ENCODE data around the gene COL4A6. TPM values are rescaled to one million over a fixed set of nuclear protein-coding genes. Genes with fewer than 3 reads are reported as not detected.

Gene COL4A6
- total and polyA plus RNA-seq, 2 experiments from 2014 or later, result 0.11 TPM; not detected in 1

DNA sequence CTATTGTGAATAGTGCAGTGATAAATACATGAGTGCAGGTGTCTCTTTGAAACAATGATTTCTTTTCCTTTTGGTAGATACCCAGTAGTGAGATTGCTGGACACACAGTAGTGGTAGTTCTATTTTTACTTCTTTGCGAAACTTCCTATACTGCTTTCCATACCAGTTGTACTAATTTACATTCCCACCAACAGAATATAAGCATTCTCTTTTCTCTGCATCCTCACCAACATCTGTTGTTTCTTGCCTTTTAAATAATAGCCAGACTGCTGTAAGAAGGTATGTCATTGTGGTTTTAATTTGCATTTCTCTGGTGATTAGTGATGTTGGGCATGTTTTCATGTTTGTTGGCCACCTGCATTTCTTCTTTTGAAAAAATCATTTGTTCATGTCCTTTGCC lies 105.9 kb downstream of the COL4A6 start:
- no peaks in the 10 kb centered on the region for H3K9me2 ChIP-seq (ENCODE audit: insufficient read depth)
- H3K27me3 ChIP-seq (replicated peaks; ENCODE audit: insufficient read depth), result no peaks in the 10 kb centered on the region
- H3F3A ChIP-seq (ENCODE audit: insufficient read depth), result no peaks in the 10 kb centered on the region
- WGBS, 2 experiments (ENCODE audit: low coverage in 1 of 2, low lambda C conversion rate in 2 of 2, missing lambda C conversion rate in 2 of 2), result 56 to 79% methylated on average over 1 of the region's 1 CpG
- no peak overlapping the region for H3K9ac ChIP-seq
- H3K36me3 ChIP-seq (ENCODE audit: low read depth), result no peaks in the 10 kb centered on the region
- H3K79me2 ChIP-seq (ENCODE audit: insufficient read depth), result no peaks in the 10 kb centered on the region
- H3K9me3 ChIP-seq (ENCODE audit: low read depth), result no peaks in the 10 kb centered on the region
- H4K20me1 ChIP-seq (ENCODE audit: insufficient read depth), result no peaks in the 10 kb centered on the region
- TF ChIP-seq EZH2phosphoT487 (IDR thresholded peaks at IDR 0.05; ENCODE audit: insufficient read depth, low read depth), result no peak
- TF ChIP-seq EZH2 (IDR thresholded peaks at IDR 0.05; ENCODE audit: insufficient read depth, poor library complexity, severe bottlenecking), result no peak
- no peak overlapping the region for H3K27ac ChIP-seq
- no peak overlapping the region for H3K4me2 ChIP-seq (ENCODE audit: unreplicated experiment)
- H2AFZ ChIP-seq, result no peak overlapping the region
- H3K4me3 ChIP-seq, result no peak overlapping the region
- DNase-seq, result no peak
- no peaks in the 10 kb centered on the region for H3K4me1 ChIP-seq (ENCODE audit: insufficient read depth)
- in situ Hi-C loops (cut with MboI), result no loop called here

DNA sequence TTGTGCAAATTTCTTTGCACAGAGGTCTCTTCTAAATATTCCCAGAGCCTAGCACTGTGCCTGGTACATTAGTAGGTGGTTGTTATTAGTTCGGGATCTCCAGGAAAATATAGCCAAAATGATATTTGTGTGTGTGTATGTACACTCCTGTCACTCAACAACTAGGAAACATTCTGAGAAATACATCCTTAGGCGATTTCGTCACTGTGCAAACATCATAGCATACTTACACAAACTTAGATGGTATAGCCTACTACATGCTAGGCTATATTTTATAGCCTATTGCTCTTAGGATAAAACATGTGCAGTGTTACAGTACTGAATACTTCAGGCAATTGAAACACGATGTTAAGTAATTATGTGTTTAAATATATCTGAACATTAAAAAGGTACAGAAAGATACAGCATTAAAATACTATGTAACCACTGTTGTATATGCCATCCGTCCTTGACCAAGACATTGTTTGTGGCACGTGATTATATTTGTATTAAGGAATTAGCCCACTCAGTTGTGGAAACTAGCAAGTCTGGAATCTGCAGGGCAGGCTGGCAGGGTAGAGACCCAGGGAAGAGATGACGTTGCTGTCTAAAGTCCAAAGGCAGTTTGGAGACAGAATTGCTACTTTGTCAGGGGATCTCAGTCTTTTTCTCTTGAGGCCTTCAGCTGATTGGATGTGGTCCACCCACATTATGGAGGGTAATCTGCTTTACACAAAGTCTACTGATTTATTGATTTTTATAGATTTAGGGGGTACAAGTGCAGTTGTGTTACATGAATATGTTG lies 106.9 kb downstream of the COL4A6 start:
- no peaks in the 10 kb centered on the region for H3K9me2 ChIP-seq (ENCODE audit: insufficient read depth)
- H3K27me3 ChIP-seq (replicated peaks; ENCODE audit: insufficient read depth), result no peaks in the 10 kb centered on the region
- WGBS, 2 experiments (ENCODE audit: low coverage in 1 of 2, low lambda C conversion rate in 2 of 2, missing lambda C conversion rate in 2 of 2), result 76 to 82% methylated on average over 6 to 7 of the region's 7 CpGs
- in situ Hi-C loops (cut with MboI), result no loop called here
- H3K4me3 ChIP-seq, result no peak overlapping the region
- DNase-seq, result no peak
- no peaks in the 10 kb centered on the region for H3K9me3 ChIP-seq (ENCODE audit: low read depth)
- H3K4me1 ChIP-seq (ENCODE audit: insufficient read depth), result no peaks in the 10 kb centered on the region
- no peak overlapping the region for H2AFZ ChIP-seq
- H3K4me2 ChIP-seq (ENCODE audit: unreplicated experiment), result no peak overlapping the region
- no peaks in the 10 kb centered on the region for H3K36me3 ChIP-seq (ENCODE audit: low read depth)
- no peak for TF ChIP-seq EZH2 (IDR thresholded peaks at IDR 0.05; ENCODE audit: insufficient read depth, poor library complexity, severe bottlenecking)
- TF ChIP-seq EZH2phosphoT487 (IDR thresholded peaks at IDR 0.05; ENCODE audit: insufficient read depth, low read depth), result no peak
- H3K79me2 ChIP-seq (ENCODE audit: insufficient read depth), result no peaks in the 10 kb centered on the region
- no peak overlapping the region for H3K9ac ChIP-seq
- no peak overlapping the region for H3K27ac ChIP-seq
- H3F3A ChIP-seq (ENCODE audit: insufficient read depth), result no peaks in the 10 kb centered on the region
- H4K20me1 ChIP-seq (ENCODE audit: insufficient read depth), result no peaks in the 10 kb centered on the region

DNA sequence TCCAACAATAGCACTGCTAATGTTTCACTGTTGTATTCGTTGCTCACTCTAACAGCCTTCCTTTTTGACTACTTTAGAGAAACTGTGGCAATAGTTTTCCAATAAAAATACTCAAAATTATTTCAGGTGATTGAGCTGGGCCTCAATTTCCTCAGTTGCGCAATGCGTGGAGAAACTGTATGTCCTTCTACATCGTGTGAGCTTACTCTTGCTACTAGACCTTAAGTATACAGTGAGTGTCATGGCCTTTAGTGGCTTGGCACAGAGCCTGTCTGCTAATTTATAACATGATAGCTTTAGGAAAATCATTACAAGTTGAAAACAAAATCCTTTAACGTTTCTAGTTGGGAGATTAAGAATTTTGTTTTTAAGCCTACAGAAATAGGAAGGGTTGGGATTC lies 114.5 kb downstream of the COL4A6 start:
- no peaks in the 10 kb centered on the region for H3K9me3 ChIP-seq (ENCODE audit: low read depth)
- no peak overlapping the region for H3K27ac ChIP-seq
- no peaks in the 10 kb centered on the region for H3K9me2 ChIP-seq (ENCODE audit: insufficient read depth)
- H3K4me2 ChIP-seq (ENCODE audit: unreplicated experiment), result no peak overlapping the region
- no peaks in the 10 kb centered on the region for H3K27me3 ChIP-seq (replicated peaks; ENCODE audit: insufficient read depth)
- in situ Hi-C loops (cut with MboI), result no loop called here
- H4K20me1 ChIP-seq (ENCODE audit: insufficient read depth), result no peaks in the 10 kb centered on the region
- no peak overlapping the region for H3K9ac ChIP-seq
- 66 to 70% methylated on average over 5 of the region's 5 CpGs for whole genome bisulfite sequencing, 2 experiments (ENCODE audit: low coverage in 1 of 2, low lambda C conversion rate in 2 of 2, missing lambda C conversion rate in 2 of 2)
- no peak overlapping the region for H3K4me3 ChIP-seq
- no peaks in the 10 kb centered on the region for H3F3A ChIP-seq (ENCODE audit: insufficient read depth)
- H3K4me1 ChIP-seq (ENCODE audit: insufficient read depth), result no peaks in the 10 kb centered on the region
- H3K79me2 ChIP-seq (ENCODE audit: insufficient read depth), result no peaks in the 10 kb centered on the region
- TF ChIP-seq EZH2phosphoT487 (IDR thresholded peaks at IDR 0.05; ENCODE audit: insufficient read depth, low read depth), result no peak
- TF ChIP-seq EZH2 (IDR thresholded peaks at IDR 0.05; ENCODE audit: insufficient read depth, poor library complexity, severe bottlenecking), result no peak
- no peak for DNase-seq
- no peak overlapping the region for H2AFZ ChIP-seq
- H3K36me3 ChIP-seq (ENCODE audit: low read depth), result no peaks in the 10 kb centered on the region

DNA sequence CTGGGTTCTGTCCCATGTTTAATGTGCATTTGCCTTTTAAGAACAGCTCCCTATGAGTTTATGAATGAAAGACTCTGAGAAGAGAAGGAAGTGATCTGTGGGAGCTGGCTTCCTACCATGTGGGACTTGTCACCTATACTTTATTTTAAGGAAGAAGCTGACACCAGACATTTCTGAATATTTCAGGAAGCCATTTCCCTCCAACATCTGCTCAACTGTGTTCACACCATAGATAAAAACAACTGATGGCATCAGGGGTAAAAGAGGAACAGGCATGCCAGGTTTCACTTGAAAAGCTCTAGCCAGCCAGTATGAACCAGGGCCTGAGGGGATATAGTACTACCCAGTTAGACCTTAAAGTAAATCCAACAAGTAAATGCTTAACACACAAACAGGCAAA lies 116.0 kb downstream of the COL4A6 start:
- Histone ChIP-seq H3K27me3 (replicated peaks; ENCODE audit: insufficient read depth) (no peaks in the 10 kb centered on the region), H3K9ac (no peak overlapping the region), H3K4me3 (no peak overlapping the region), H3K9me3 (ENCODE audit: low read depth) (no peaks in the 10 kb centered on the region), H2AFZ (no peak overlapping the region), H3K9me2 (ENCODE audit: insufficient read depth) (no peaks in the 10 kb centered on the region), H3K36me3 (ENCODE audit: low read depth) (no peaks in the 10 kb centered on the region), H3F3A (ENCODE audit: insufficient read depth) (no peaks in the 10 kb centered on the region), H3K4me2 (ENCODE audit: unreplicated experiment) (no peak overlapping the region), H3K4me1 (ENCODE audit: insufficient read depth) (no peaks in the 10 kb centered on the region), H3K27ac (no peak overlapping the region), H3K79me2 (ENCODE audit: insufficient read depth) (no peaks in the 10 kb centered on the region), H4K20me1 (ENCODE audit: insufficient read depth) (no peaks in the 10 kb centered on the region)
- no peak for TF ChIP-seq EZH2phosphoT487 (IDR thresholded peaks at IDR 0.05; ENCODE audit: insufficient read depth, low read depth)
- no peak for TF ChIP-seq EZH2 (IDR thresholded peaks at IDR 0.05; ENCODE audit: insufficient read depth, poor library complexity, severe bottlenecking)
- in situ Hi-C loops (cut with MboI), result no loop called here
- no peak for DNase-seq
